GM20431 (cell line): ENCODE data around the gene TOP3B.

Experiments
- in situ Hi-C: fragments of 300-500 bp; cut with MseI, MboI; formaldehyde crosslinking; loops from one replicate; pipeline ENCODE4 v1.15.0; 2020; ENCODE audit warnings: low sequenced_read_pairs; ENCODE audit not compliant: unreplicated experiment

TOP3B gene

GRCh38 chr22:21982338-21982965, at the start of gene TOP3B:
Gene TOP3B (minus strand): TSS chr22:21982787. CDS start chr22:21975709, 7,078 bp downstream.
- in situ Hi-C loops = no loop called here

- in situ Hi-C loops = loop anchor here (25.0 kb wide), 2 partner anchors 181 to 306 kb away; no protein-coding TSS in a partner anchor
These were observed 48.8 kb upstream of the TOP3B start for GRCh38 chr22:22031183-22031945.

- in situ Hi-C loops = loop anchor here (25.0 kb wide), 2 partner anchors 182 to 307 kb away; no protein-coding TSS in a partner anchor
These were observed 48.1 kb upstream of the TOP3B start for GRCh38 chr22:22030493-22031182.

GRCh38 chr22:22027955-22028354, 45.4 kb upstream of the TOP3B start:
- in situ Hi-C loops = loop anchor here (25.0 kb wide), 2 partner anchors 184 to 309 kb away; no protein-coding TSS in a partner anchor

GRCh38 chr22:22026157-22026831, 43.7 kb upstream of the TOP3B start:
- in situ Hi-C loops = loop anchor here (25.0 kb wide), 2 partner anchors 186 to 311 kb away; no protein-coding TSS in a partner anchor

GRCh38 chr22:22025320-22026156, 43.0 kb upstream of the TOP3B start:
- in situ Hi-C loops = loop anchor here (25.0 kb wide), 2 partner anchors 187 to 312 kb away; no protein-coding TSS in a partner anchor

- in situ Hi-C loops = no loop called here
These were observed 41.9 kb upstream of the TOP3B start for GRCh38 chr22:22024440-22024839.

- in situ Hi-C loops = no loop called here
These were observed 41.1 kb upstream of the TOP3B start for GRCh38 chr22:22023581-22024137.

GRCh38 chr22:22022947-22023534, 40.5 kb upstream of the TOP3B start:
- in situ Hi-C loops = no loop called here

GRCh38 chr22:22022255-22022840, 39.8 kb upstream of the TOP3B start:
- in situ Hi-C loops = no loop called here

- in situ Hi-C loops = no loop called here
These were observed 38.7 kb upstream of the TOP3B start for GRCh38 chr22:22021162-22021750.

- in situ Hi-C loops = no loop called here
These were observed 37.9 kb upstream of the TOP3B start for GRCh38 chr22:22020425-22020852.

GRCh38 chr22:22019659-22020424, 37.3 kb upstream of the TOP3B start:
- in situ Hi-C loops = no loop called here

- in situ Hi-C loops = no loop called here
These were observed 36.5 kb upstream of the TOP3B start for GRCh38 chr22:22018825-22019658.

- in situ Hi-C loops = no loop called here
These were observed 33.0 kb upstream of the TOP3B start for GRCh38 chr22:22015631-22016030.

- in situ Hi-C loops = no loop called here
These were observed 31.7 kb upstream of the TOP3B start for GRCh38 chr22:22014285-22014659.
